Measurements from ENCODE around the gene DEF6.
"Not testable (repeated sequence)": the region's sequence is repeated elsewhere in the genome, so short reads cannot be mapped to it uniquely, and the experiment has no call there.

The DEF6 gene

GRCh38 chr6:35280903-35281302 lies 16.7 kb upstream of the DEF6 start:
- DNase-seq (ENCODE audit: low read depth): peak; percentile 41

GRCh38 chr6:35282472-35282871 lies 15.1 kb upstream of the DEF6 start:
- no peak for DNase-seq (ENCODE audit: low read depth)

DNA sequence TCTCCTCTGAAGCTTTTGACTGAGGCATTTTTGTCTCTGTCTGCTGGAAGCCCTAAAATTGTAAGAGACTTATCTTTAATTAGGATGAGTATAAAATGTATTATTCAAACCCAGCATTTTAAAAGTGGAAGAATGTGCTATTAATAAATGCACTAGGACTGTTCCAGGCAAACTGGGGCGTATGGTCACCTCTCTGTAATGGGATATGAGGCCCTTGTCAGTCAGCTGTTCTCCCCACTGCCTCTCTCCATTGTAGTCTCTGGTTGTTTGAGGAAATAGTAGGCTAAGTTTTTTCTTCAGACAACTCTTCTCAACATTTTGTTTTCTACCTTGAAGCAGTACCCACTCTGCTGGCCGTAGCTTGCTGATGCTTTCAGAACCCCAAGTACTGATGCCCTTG lies 14.3 kb upstream of the DEF6 start:
- DNase-seq (ENCODE audit: low read depth): no peak

GRCh38 chr6:35287671-35288396 lies 9.8 kb upstream of the DEF6 start:
- DNase-seq (ENCODE audit: low read depth): peak; percentile 41

DNA sequence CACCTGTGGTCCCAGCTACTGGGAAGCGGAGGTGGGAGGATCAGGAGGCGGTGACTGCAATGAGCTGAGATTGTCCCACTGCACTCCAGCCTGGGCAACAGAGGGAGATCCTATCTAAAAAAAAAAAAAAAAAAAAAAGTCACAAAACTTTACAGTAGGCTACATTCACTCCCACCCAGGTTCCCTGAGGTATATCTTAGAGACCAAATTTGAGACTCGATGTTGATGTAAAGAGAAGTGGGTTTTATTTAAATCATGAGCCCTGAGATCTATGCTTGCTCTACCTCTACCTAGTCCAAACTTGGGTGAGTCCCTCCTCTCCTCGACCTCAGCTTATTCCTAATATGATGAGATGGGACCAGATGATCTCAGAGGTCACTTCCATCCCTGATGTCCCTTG lies 8.8 kb upstream of the DEF6 start:
- no peak for DNase-seq (ENCODE audit: low read depth)

DNA sequence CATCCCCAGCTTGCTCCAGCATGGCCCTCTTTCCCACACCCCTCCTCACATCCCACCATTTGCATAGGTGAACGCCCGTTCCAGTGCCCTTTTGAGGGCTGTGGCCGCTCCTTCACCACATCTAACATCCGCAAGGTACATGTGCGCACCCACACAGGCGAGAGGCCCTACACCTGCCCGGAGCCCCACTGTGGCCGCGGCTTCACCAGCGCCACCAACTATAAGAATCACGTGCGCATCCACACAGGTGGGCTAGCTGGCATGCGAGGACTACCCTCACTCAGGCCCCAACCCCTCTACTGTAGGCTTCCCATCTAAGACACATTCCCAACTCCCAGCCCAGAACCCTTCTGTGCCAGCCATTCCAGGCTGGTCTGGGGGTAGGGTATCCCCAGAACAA lies 6.1 kb upstream of the DEF6 start:
- DNase-seq (ENCODE audit: low read depth): no peak

DNA sequence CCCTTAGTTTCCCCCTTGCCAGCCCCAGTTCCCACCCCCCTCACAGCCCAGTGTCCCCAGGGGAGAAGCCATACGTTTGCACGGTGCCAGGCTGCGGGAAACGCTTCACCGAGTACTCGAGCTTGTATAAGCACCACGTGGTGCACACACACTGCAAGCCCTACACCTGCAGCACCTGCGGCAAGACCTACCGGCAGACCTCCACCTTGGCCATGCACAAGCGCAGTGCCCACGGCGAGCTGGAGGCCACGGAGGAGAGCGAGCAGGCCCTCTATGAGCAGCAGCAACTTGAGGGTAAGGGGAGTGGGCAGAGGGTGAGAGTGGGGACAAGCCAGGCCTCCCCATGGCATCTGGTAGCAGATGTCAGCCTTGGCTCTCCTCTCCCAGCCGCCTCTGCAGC lies 5.1 kb upstream of the DEF6 start:
- no peak for DNase-seq (ENCODE audit: low read depth)

- no peak for DNase-seq (ENCODE audit: low read depth)
Measured at GRCh38 chr6:35293681-35294080, 3.9 kb upstream of the DEF6 start.

- DNase-seq (ENCODE audit: low read depth): peak; percentile 45
Measured at GRCh38 chr6:35294308-35294945, 3.2 kb upstream of the DEF6 start.

GRCh38 chr6:35295036-35295435 lies 2.6 kb upstream of the DEF6 start:
- no peak for DNase-seq (ENCODE audit: low read depth)

GRCh38 chr6:35295521-35296315 lies 1.9 kb upstream of the DEF6 start:
- no peak for DNase-seq (ENCODE audit: low read depth)

- DNase-seq (ENCODE audit: low read depth): no peak
Measured at GRCh38 chr6:35296931-35297600, 552 bp upstream of the DEF6 start.

- DNase-seq (ENCODE audit: low read depth): no peak
Measured at GRCh38 chr6:35298625-35299140, 1.1 kb downstream of the DEF6 start.

DNA sequence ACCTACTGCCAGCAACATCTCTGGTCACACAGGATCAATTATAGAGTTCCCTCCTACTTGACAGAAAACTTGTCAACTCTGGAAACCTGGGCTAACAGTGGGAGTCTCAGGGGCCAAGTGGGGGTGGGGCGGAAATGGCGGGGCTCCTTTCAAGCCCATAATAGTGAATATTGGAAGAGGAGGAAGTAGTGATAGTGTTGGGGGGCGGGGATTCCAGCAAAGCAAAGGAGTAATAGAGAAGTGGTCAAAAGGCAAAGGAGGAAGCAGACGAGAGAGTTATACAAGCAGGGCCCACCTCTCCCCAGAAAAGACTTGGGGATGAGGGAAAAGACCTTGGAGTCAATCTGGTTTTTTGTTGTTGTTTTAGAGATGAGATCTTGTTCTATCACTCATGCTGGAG lies 2.1 kb downstream of the DEF6 start:
- DNase-seq (ENCODE audit: low read depth): no peak

DNA sequence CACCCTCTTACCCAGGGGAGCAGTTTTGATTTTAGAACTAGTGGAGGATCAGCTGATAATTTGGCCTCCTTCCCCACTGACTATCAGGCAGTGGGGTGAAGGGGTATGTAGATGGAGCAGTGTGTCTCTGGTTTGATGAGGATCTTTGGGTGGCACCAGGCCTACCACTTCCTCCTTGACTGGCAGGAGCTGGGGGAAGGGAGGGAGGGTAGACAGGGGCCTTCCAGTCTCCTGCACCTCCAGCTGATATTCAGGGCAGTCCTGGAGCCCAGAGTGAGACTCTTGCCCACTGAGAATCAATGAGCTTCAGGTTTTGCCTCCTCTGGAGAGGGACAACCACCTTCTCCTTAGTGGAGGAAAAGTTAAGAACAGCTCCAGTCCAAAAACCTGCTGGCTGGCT lies 3.2 kb downstream of the DEF6 start:
- DNase-seq (ENCODE audit: low read depth): no peak

DNA sequence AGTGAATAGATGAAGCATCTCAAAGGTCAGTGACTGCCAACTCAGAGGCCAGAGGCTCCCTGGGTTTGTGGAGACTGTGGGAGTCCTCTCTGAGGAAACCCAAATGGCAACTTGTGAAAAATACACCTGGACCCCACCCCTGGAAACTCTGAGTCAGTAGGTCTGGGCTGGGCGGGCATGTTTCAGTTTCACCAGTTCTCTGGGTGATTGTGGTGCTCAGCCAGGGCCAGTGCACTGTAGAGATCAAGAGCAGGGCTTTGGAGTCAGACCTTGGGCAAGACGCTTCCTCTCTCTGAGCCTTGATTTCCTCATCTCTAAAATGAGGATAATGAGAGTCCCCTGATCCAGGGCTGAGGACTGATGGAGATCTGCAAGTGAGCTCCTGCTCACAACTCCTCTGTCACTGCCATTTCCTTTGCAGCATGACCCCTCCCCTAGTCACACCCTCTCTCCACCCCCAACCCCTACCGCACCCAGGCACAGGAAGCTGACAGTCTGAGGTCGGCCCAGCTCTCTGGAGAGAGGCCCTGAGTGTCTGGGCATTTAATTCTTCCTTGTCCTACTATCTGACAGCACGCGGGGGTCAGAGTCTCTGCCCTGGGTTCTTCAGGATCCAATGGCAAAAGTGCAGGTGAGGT lies 5.1 kb downstream of the DEF6 start:
- DNase-seq (ENCODE audit: low read depth): peak; percentile 27

DNA sequence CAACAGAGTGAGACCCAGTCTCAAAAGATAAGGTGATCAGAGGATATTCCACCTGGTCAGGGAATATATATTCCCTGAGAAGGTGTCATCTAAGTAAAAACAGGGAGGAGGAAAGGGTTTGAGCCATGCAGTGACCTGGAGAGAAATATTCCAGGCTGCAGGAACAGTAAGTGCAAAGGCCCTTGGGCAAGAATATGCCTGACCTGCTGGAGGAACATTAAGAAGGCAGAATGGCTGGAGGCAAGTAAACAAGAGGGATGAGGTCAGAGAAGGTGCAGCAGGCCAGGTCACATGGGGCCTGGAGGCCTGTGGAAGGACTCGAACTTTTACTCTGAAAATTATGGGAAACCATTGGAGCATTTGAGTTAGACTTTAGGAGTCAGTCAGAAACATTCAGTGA lies 6.7 kb downstream of the DEF6 start:
- no peak for DNase-seq (ENCODE audit: low read depth)

DNA sequence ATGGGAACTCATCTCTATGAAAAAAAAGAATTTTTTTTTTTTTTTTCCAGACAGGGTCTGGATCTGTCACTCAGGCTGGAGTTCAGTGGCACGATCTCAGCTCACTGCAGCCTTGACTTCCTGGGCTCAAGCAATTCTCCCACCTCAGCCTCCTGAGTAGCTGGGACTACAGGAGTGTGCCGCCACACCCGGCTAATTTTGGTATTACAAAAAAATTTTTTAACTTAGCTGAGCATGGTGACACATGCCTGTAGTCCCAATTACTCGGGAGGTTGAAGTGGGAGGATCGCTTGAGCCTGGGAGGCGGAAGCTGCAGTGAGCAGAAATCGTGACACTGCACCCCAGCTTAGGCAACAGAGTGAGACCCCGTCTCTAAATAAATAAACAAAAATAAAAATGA lies 7.5 kb downstream of the DEF6 start:
- DNase-seq (ENCODE audit: low read depth): no peak

- DNase-seq (ENCODE audit: low read depth): not testable (repeated sequence)
Measured at GRCh38 chr6:35307138-35307537, 9.5 kb downstream of the DEF6 start.

GRCh38 chr6:35308543-35308942 lies 10.9 kb downstream of the DEF6 start:
- not testable (repeated sequence) for DNase-seq (ENCODE audit: low read depth)

GRCh38 chr6:35309611-35310264 lies 12.1 kb downstream of the DEF6 start:
- no peak for DNase-seq (ENCODE audit: low read depth)
